DND-41 (cell line): ENCODE results near the gene ZNRD2.
"Not testable (repeated sequence)": the region's sequence is repeated elsewhere in the genome, so short reads cannot be mapped to it uniquely, and the experiment has no call there.

Experiments used
- ATAC-seq: fragments of 200-7000 bp; cut with Tn5 transposase; 3 replicates; pipeline ENCODE4 v1.9.1; 2021; ENCODE audit warnings: low read depth; ENCODE audit not compliant: insufficient read depth
- DNase-seq: peaks from one replicate; pipeline ENCODE4 v3.0.0-alpha.2; 2020
- H2AFZ ChIP-seq: 2 replicates; pipeline ENCODE4 v1.6.0; 2012; ENCODE audit warnings: low read depth, low read length
- H3K27ac ChIP-seq: 2 replicates; pipeline ENCODE4 v1.5.1; 2012; ENCODE audit warnings: low read length, inconsistent platforms
- H3K27me3 ChIP-seq: fragments of 200-600 bp; sonication (generic); 2 replicates; pipeline ENCODE4 v1.6.0; 2012; ENCODE audit warnings: low read length, mild to moderate bottlenecking, inconsistent platforms; ENCODE audit not compliant: insufficient read depth, poor library complexity
- H3K36me3 ChIP-seq: 2 replicates; pipeline ENCODE4 v1.5.1; 2012; ENCODE audit warnings: low read length, inconsistent platforms; ENCODE audit not compliant: insufficient read depth
- H3K4me1 ChIP-seq: 2 replicates; pipeline ENCODE4 v1.5.1; 2012; ENCODE audit warnings: mild to moderate bottlenecking, low read length; ENCODE audit not compliant: insufficient read depth
- H3K4me2 ChIP-seq: 2 replicates; pipeline ENCODE4 v1.6.0; 2012; ENCODE audit warnings: mild to moderate bottlenecking, moderate library complexity, low read length, inconsistent platforms; ENCODE audit not compliant: insufficient read depth
- H3K4me3 ChIP-seq, 2 experiments: fragments of 200-600 bp in 1 of 2; shearing (Covaris generic) in 1 of 2; 2 replicates each; pipeline ENCODE4 v1.5.1; 2012 to 2016; ENCODE audit warnings: inconsistent platforms in 2 of 2, low read length in 2 of 2, mild to moderate bottlenecking in 2 of 2, low read depth in 1 of 2, moderate library complexity in 1 of 2
- H3K79me2 ChIP-seq: 2 replicates; pipeline ENCODE4 v1.6.0; 2012; ENCODE audit warnings: low read length, inconsistent platforms; ENCODE audit not compliant: insufficient read depth
- H3K9ac ChIP-seq: 2 replicates; pipeline ENCODE4 v1.6.0; 2012; ENCODE audit warnings: low read depth, mild to moderate bottlenecking, inconsistent platforms, low read length, moderate library complexity
- H3K9me3 ChIP-seq: 2 replicates; pipeline ENCODE4 v1.5.1; 2012; ENCODE audit warnings: low read length, moderate library complexity, mild to moderate bottlenecking, inconsistent platforms; ENCODE audit not compliant: insufficient read depth, severe bottlenecking
- H4K20me1 ChIP-seq: 2 replicates; pipeline ENCODE4 v1.6.0; 2012; ENCODE audit warnings: low read length; ENCODE audit not compliant: insufficient read depth
- CTCF ChIP-seq: IDR thresholded peaks from 2 replicates; pipeline ENCODE4 v1.5.1; 2012; ENCODE audit warnings: borderline replicate concordance, low read length, moderate library complexity, mild to moderate bottlenecking; ENCODE audit not compliant: poor library complexity, severe bottlenecking; ENCODE audit errors: extremely low read depth
- EZH2 ChIP-seq: IDR thresholded peaks from 3 replicates; pipeline ENCODE4 v1.6.1; 2012; ENCODE audit warnings: borderline replicate concordance, low read depth, mild to moderate bottlenecking, moderate library complexity, low read length, inconsistent platforms; ENCODE audit not compliant: severe bottlenecking

ZNRD2 gene

GRCh38 chr11:65569973-65570918 is at the start of gene ZNRD2:
Gene ZNRD2, plus strand, starts transcription at chr11:65570477. Its CDS starts 15 bp downstream, at chr11:65570492.
- H3K36me3 ChIP-seq, result peaks cover 27% of the 10 kb centered on the region
- H3K27ac ChIP-seq, result peak within 1 kb of the TSS; percentile 77
- no peaks in the 10 kb centered on the region for H3K27me3 ChIP-seq
- peak within 1 kb of the TSS; percentile 71 for H2AFZ ChIP-seq
- DNase-seq, result peak; percentile 98
- H3K79me2 ChIP-seq, result peaks cover 64% of the 10 kb centered on the region
- H3K9me3 ChIP-seq, result no peaks in the 10 kb centered on the region
- peak; percentile 76 for ATAC-seq
- peak within 1 kb of the TSS; percentile 98 for H3K4me2 ChIP-seq
- TF ChIP-seq CTCF, result peak; percentile 56
- no peak for TF ChIP-seq EZH2
- H3K4me3 ChIP-seq, result peak within 1 kb of the TSS; percentile 84
- H3K9ac ChIP-seq, result peak within 1 kb of the TSS; percentile 92
- peaks cover 36% of the 10 kb centered on the region for H4K20me1 ChIP-seq
- peaks cover 64% of the 10 kb centered on the region for H3K4me1 ChIP-seq

- peaks cover 20% of the 10 kb centered on the region for H3K79me2 ChIP-seq
- not testable (repeated sequence) for H2AFZ ChIP-seq, H3K27me3 ChIP-seq, H3K27ac ChIP-seq, ATAC-seq, H3K4me2 ChIP-seq, DNase-seq, H3K9ac ChIP-seq, H3K4me3 ChIP-seq, H3K9me3 ChIP-seq
- H3K4me1 ChIP-seq, result peaks cover 23% of the 10 kb centered on the region
- peaks cover 13% of the 10 kb centered on the region for H3K36me3 ChIP-seq
- H4K20me1 ChIP-seq, result peaks cover 20% of the 10 kb centered on the region
Observed at GRCh38 chr11:65521777-65522521, 48.3 kb upstream of the ZNRD2 start.

GRCh38 chr11:65522718-65523630 is 47.3 kb upstream of the ZNRD2 start:
- peaks cover 20% of the 10 kb centered on the region for H3K36me3 ChIP-seq
- H2AFZ ChIP-seq, ATAC-seq, DNase-seq, H3K9me3 ChIP-seq, H3K27ac ChIP-seq, H3K4me3 ChIP-seq, H3K4me2 ChIP-seq, H3K9ac ChIP-seq, H3K27me3 ChIP-seq: not testable (repeated sequence)
- peaks cover 20% of the 10 kb centered on the region for H4K20me1 ChIP-seq
- peaks cover 20% of the 10 kb centered on the region for H3K79me2 ChIP-seq
- peaks cover 23% of the 10 kb centered on the region for H3K4me1 ChIP-seq

- not testable (repeated sequence) for ATAC-seq, H3K27ac ChIP-seq, DNase-seq, H3K4me3 ChIP-seq, H2AFZ ChIP-seq, H3K9ac ChIP-seq, H3K9me3 ChIP-seq, H3K27me3 ChIP-seq
- Histone ChIP-seq H4K20me1 (peaks cover 20% of the 10 kb centered on the region), H3K4me2 (0 out of 2 replicates have a peak overlapping the region, but pooled peaks have one; percentile 79), H3K4me1 (peaks cover 23% of the 10 kb centered on the region), H3K79me2 (peaks cover 20% of the 10 kb centered on the region), H3K36me3 (peaks cover 23% of the 10 kb centered on the region)
Observed at GRCh38 chr11:65523631-65523968, 46.7 kb upstream of the ZNRD2 start.
